AG04449 (cell line): ENCODE results near the gene PLAAT1.

Source experiments
- CTCF ChIA-PET: fragments of 350-600 bp; formaldehyde crosslinking; extraction: SDS; loops from one replicate; lab custom pipeline; 2021; ENCODE audit warnings: antibody characterized with exemption; lab: Yijun Ruan, JAX
- POLR2A ChIA-PET: fragments of 400-600, 350-600 bp; formaldehyde crosslinking; extraction: SDS; loops from one replicate; lab custom pipeline; 2020; ENCODE audit warnings: antibody characterized with exemption, inconsistent platforms; lab: Yijun Ruan, JAX
- DNase-seq: peaks from one replicate; pipeline ENCODE4 v3.0.0-alpha.2; 2010; ENCODE audit warnings: low read depth, low spot score
- H3K4me3 ChIP-seq: 2 replicates; pipeline ENCODE4 v1.5.1; 2011; ENCODE audit warnings: low read depth, mild to moderate bottlenecking, control low read depth, low read length
- TF ChIP-seq, protein P1 (sequence below): IDR thresholded peaks from one replicate; pipeline ENCODE4 v1.5.1; 2011; ENCODE audit warnings: mild to moderate bottlenecking, moderate library complexity, low read length, control low read depth, inconsistent platforms; ENCODE audit not compliant: insufficient read depth; ENCODE audit errors: missing control alignments

PLAAT1 gene

DNA sequence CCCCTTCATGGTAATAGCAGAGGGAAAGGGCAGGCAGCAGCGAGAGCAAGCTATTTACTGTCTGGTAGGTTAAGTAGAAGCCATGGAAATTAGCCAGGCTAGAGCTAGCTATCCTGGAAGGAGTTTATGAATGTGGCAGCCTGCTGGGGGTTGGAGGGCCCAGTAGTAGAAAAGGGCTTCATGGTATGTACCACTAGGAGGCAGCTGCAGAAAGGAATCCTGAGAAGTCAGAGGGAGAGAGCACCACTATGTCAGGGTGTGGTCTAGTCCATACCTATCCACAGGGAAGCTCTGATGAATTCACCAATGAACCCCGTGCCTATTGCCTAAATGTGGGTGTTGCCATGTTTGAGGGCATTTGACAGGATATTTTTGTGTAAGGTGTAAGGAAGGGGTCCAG is 55.0 kb downstream of the PLAAT1 start:
- H3K4me3 ChIP-seq, result no peak overlapping the region
- TF ChIP-seq, protein P1, sequence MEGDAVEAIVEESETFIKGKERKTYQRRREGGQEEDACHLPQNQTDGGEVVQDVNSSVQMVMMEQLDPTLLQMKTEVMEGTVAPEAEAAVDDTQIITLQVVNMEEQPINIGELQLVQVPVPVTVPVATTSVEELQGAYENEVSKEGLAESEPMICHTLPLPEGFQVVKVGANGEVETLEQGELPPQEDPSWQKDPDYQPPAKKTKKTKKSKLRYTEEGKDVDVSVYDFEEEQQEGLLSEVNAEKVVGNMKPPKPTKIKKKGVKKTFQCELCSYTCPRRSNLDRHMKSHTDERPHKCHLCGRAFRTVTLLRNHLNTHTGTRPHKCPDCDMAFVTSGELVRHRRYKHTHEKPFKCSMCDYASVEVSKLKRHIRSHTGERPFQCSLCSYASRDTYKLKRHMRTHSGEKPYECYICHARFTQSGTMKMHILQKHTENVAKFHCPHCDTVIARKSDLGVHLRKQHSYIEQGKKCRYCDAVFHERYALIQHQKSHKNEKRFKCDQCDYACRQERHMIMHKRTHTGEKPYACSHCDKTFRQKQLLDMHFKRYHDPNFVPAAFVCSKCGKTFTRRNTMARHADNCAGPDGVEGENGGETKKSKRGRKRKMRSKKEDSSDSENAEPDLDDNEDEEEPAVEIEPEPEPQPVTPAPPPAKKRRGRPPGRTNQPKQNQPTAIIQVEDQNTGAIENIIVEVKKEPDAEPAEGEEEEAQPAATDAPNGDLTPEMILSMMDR, result no peak
- POLR2A ChIA-PET, result no interaction called here
- CTCF ChIA-PET, result no interaction called here
- DNase-seq, result no peak

DNA sequence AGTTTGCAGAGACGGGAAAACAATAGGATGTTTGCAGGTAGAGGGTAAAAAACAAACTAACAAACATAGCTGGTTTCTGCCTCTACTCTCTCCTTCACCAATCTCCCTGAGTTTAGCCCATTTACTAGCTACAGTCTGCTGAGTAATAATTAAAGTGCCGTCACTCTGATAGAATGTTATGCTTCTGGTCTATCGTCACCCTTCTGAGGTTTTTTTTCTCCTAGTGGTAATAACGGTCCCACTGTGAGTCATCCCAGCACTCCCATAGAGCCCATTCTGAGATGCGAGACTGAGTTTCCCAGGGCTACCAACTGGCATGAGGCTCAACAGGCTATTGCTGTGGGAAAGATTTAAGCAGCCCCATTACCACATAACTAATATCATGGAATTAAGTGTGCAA is 56.4 kb downstream of the PLAAT1 start:
- TF ChIP-seq, protein P1, result no peak
- H3K4me3 ChIP-seq, result no peak overlapping the region
- ChIA-PET POLR2A (no interaction called here), CTCF (no interaction called here)
- no peak for DNase-seq

DNA sequence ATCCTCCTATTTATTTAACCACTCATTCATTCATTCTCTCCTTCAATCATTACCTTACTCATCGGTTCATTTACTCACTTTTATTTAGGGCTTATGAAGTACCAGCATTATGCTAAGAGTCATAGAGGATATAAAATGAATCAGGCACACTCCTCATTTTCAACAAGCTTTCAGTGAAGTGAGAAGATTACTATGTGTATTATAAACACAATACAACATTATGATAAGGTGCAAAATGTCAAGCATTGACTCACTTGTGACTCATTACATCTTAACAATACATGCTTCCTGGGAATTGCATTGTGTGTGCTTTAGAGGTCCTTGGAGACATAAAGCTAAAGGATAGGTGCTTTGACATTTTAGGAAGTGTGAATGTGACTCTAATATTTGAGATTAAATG is 60.4 kb downstream of the PLAAT1 start:
- ChIA-PET POLR2A (no interaction called here), CTCF (no interaction called here)
- TF ChIP-seq, protein P1, result no peak
- no peak for DNase-seq
- H3K4me3 ChIP-seq, result no peak overlapping the region

DNA sequence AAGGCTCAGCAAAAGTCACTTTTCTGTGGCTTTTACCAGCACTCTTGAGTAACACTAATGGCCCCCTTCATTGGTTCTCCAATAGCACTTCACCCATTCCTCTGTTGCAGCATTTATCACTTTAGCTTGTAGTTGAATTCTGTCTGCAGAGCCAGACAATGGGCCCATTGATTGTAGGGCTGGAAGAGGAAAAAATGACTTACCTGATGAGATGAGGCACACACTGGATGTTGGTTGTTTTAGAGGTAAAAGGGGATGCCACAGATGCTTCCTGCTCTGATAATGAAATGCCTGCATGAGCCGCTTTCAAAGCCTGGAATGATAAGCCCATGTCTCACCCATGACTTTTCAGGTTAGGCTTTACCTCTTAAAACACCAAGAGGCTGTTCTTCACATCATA is 64.3 kb downstream of the PLAAT1 start:
- TF ChIP-seq, protein P1, result no peak
- CTCF ChIA-PET, result no interaction called here
- no peak for DNase-seq
- POLR2A ChIA-PET, result no interaction called here
- H3K4me3 ChIP-seq, result no peak overlapping the region

DNA sequence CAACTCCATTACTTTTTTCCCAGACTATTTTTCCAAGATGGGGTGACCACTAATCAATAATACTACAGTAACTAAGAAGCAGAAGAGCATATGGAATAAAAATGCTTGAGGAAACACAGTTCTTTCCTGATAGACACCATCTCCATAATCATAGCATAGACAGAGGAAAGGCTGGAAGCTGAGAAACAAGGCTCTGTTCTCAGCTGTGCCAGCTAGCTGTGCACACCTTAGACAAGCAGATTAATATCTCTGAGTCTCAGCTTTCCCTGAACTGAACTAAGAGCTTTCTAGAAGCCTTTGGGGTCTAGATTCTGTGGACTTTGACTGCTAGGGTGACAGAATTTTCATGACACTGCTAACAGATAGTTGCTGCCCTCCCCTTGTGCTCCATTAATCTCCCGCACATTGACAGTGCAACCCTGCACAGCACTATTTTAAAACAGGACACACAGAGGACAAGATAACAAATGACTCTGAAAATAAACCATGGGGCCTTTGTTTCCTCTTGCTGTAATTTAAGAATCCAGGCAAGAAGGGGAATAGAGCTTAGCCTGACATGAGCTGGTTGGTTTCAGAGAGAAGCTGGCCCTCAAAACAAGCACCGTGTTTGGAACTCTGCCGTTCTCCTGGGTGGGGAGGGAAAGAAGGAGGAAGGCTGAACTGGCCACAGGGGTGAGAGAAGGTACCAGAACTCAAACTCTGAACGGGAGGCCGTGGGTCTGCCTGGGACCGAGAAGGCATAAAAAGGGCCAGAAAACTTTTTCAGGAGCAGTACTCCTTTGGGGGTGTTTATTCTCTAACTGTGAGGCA is 70.1 kb downstream of the PLAAT1 start:
- no peak overlapping the region for H3K4me3 ChIP-seq
- ChIA-PET POLR2A (no interaction called here), CTCF (no interaction called here)
- no peak for DNase-seq
- TF ChIP-seq, protein P1, result no peak

DNA sequence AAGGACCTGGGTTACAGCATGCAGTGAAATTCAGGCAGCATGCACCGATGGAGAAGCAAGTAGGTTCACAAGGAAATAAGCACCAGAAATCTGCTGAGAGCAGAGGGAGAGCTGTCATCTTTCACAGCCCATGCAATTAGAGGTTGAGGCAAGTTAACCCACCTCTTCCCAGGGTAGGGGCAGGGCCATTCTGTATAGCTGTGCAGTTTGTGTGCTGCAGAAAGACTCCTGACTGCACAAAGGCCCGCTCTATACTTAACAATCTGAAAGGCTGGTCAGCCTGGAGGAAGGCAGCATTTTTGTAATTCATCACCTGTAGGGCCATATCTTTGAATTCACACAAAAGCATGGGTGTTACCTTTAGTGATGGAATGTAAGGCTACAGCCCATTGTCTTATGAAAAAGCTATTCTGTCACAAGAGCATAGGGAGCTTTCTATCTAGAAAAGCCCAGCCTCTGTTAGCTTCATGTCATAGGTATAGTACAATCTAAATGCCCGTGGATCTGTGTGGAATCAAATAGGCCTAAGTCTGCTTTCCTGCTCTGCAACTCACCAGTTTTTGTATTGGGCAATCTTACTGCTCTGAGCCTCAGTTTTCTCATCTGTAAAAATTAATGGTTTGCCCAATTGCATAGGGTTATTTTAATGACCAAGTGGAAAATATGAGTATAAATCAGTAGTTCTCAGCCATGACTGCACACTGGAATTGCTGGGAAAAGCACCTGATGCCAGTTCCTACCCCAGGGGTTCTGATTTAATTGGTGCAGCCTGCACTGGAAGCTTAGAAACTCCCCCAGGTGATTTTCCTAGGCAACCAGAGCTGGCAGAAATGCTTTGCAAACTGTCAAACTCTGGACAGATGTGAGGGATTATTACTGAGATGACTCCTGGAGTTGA is 72.3 kb downstream of the PLAAT1 start:
- POLR2A ChIA-PET, result no interaction called here
- TF ChIP-seq, protein P1, result no peak
- no peak overlapping the region for H3K4me3 ChIP-seq
- CTCF ChIA-PET, result interaction anchor here (0.8 kb wide), 1 partner anchor 500 kb away, joined by 3 read pairs; no protein-coding TSS in a partner anchor
- no peak for DNase-seq
